Gastroesophageal sphincter (tissue), 3 donors: ENCODE data around the gene RNF181.

Experiments used
- CTCF ChIP-seq, 4 experiments: fragments of 200-600 bp in 2 of 4; fragments of 450-650 bp in 2 of 4; sonication (generic) in 1 of 4; IDR thresholded peaks; one replicate each; pipeline ENCODE4 v1.5.1; 2017 to 2019; ENCODE audit warnings: antibody characterized with exemption in 4 of 4, mild to moderate bottlenecking in 2 of 4, moderate library complexity in 2 of 4
- POLR2A ChIP-seq, 2 donors: fragments of 450-650 bp; IDR thresholded peaks; one replicate each; pipeline ENCODE4 v1.6.1; 2017; ENCODE audit warnings: antibody characterized with exemption in 2 of 2, mild to moderate bottlenecking in 2 of 2, moderate library complexity in 1 of 2

DNA sequence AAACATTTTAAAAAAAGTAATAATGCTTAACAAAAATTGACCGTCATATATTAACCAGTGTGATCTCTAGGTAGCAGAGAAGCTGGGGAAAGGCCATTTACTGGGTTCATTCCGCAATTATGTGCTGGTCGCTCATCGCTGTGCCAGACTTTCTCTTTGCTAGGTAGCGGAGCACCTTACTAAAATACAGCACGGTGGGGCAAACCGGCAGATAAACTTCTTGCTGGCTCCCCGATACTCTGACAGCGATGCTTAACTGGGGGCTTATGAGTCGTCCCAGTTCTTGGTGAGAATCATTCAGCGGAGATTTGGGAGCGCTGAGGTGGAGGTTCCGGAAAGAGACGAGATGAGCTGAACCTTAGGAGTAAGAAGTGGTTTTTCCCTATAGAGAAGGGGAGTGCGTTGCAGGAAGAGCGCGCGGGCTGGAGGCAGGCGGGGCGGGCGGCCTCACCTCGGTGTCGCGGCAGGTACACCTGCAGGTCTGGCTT lies 15.7 kb downstream of the RNF181 start:
- TF ChIP-seq CTCF (IDR thresholded peaks at IDR 0.05), result no peak
- TF ChIP-seq POLR2A (IDR thresholded peaks at IDR 0.05), result no peak
